Sigmoid colon (tissue), 4 donors: ENCODE results near the gene DBX2.

Experiments used
- CTCF ChIP-seq, 4 experiments: fragments of 450-650 bp in 3 of 4; fragments of 200-600 bp in 1 of 4; IDR thresholded peaks; one replicate each; pipeline ENCODE4 v1.5.1; 2016 to 2019; ENCODE audit warnings: antibody characterized with exemption in 4 of 4, mild to moderate bottlenecking in 3 of 4, moderate library complexity in 2 of 4
- EP300 ChIP-seq, 4 donors: sonication (generic); formaldehyde crosslinking; IDR thresholded peaks; one replicate each; pipeline ENCODE4 v1.6.1; 2017; ENCODE audit warnings: antibody characterized with exemption in 4 of 4
- POLR2A ChIP-seq, 2 donors: fragments of 450-650 bp; IDR thresholded peaks; one replicate each; pipeline ENCODE4 v1.6.1; 2016; ENCODE audit warnings: antibody characterized with exemption in 2 of 2, mild to moderate bottlenecking in 2 of 2, moderate library complexity in 2 of 2
- POLR2AphosphoS5 ChIP-seq, 4 donors: sonication (generic); formaldehyde crosslinking; IDR thresholded peaks; one replicate each; pipeline ENCODE4 v1.6.1; 2017; ENCODE audit warnings: antibody characterized with exemption in 4 of 4

DNA sequence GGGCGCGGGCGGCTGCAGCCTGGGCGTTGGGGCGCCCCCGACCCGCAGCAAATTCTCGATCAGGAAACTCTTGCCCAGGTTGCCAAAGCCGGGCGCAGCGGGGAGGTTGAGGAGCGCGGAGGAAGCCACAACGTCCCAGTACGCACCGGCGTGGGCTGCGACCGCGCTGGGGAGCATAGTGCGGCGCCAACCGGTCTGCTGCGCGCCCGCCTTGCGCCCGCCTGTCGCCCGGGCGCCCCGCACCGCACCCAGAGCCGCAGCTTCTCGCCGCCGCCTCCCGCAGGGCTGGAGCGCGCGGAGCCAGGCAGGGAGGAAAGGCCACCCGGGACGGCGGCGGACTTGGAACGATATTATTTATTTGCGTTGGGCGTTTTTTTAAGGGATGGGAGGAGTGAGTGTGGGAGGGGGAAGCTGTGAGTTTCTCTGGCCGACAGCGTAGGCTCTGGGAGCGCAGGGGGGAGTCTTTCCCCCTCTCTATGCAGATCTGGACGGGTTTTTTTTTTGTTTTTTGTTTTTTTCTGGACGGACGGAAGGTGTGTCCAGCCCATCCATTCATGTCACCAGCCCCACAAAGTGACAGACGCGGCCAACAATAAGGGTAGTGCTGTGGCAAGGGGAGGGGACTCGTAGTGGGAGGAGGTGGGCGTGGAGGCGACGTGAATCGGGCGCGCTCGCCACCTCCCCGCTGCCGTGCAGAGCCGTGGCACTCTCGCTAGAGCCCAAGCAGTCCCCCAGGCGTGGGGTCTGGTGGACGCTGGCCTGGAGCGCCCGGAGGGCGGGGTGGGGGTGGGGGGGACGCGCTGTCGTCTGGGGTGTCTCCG is at the start of gene DBX2:
- TF ChIP-seq CTCF (IDR thresholded peaks at IDR 0.05) (no peak), POLR2AphosphoS5 (IDR thresholded peaks at IDR 0.05) (no peak), POLR2A (IDR thresholded peaks at IDR 0.05) (no peak), EP300 (IDR thresholded peaks at IDR 0.05) (no peak)
